Tibial artery (tissue), 4 donors: Measurements from ENCODE around the gene RMND5A.

Experiments used
- DNase-seq, 2 donors: peaks; one replicate each; pipeline ENCODE4 v3.0.0-alpha.2; 2019
- H3K27ac ChIP-seq, 2 donors: fragments of 200-600 bp; sonication (generic) in 1 of 2; 1 replicate in 1 of 2; 2 replicates in 1 of 2; pipeline ENCODE4 v1.5.1; 2018 to 2019; ENCODE audit warnings: mild to moderate bottlenecking in 1 of 2
- H3K27me3 ChIP-seq, 2 donors: fragments of 200-600 bp; sonication (generic) in 1 of 2; one replicate each; pipeline versions ENCODE4 v1.5.1 to v1.6.0; 2016 to 2019
- H3K36me3 ChIP-seq, 3 donors: fragments of 200-600 bp; sonication (generic) in 2 of 3; one replicate each; pipeline ENCODE4 v1.5.1; 2016 to 2019; ENCODE audit warnings: mild to moderate bottlenecking in 2 of 3
- H3K4me1 ChIP-seq, 4 donors: fragments of 200-600 bp; sonication (generic) in 2 of 4; 1 replicate in 3 of 4; 2 replicates in 1 of 4; pipeline ENCODE4 v1.5.1; 2016 to 2019
- H3K4me3 ChIP-seq, 2 donors: fragments of 200-600 bp; sonication (generic) in 1 of 2; 1 replicate in 1 of 2; 2 replicates in 1 of 2; pipeline ENCODE4 v1.5.1; 2018 to 2019; ENCODE audit warnings: mild to moderate bottlenecking in 2 of 2
- H3K9me3 ChIP-seq, 3 donors: fragments of 200-600 bp; sonication (generic) in 1 of 3; one replicate each; pipeline ENCODE4 v1.5.1; 2016 to 2019
- CTCF ChIP-seq, 2 experiments: fragments of 200-600 bp in 1 of 2; fragments of 450-650 bp in 1 of 2; IDR thresholded peaks; one replicate each; pipeline ENCODE4 v1.5.1; 2017 to 2019; ENCODE audit warnings: antibody characterized with exemption in 2 of 2, mild to moderate bottlenecking in 1 of 2, moderate library complexity in 1 of 2
- intact Hi-C: fragments of 100-400 bp; cut with DNase I; formaldehyde crosslinking; loops from one replicate; pipeline ENCODE4 v1.15.0; 2023; ENCODE audit warnings: low total_unique reads

The RMND5A gene

GRCh38 chr2:86770816-86771301 lies 50.8 kb downstream of the RMND5A start:
- Histone ChIP-seq H3K9me3 (no peaks in the 10 kb centered on the region), H3K4me3 (no peak overlapping the region), H3K27me3 (no peaks in the 10 kb centered on the region), H3K4me1 (no peaks in the 10 kb centered on the region), H3K36me3 (peaks cover 50 to 81% (median 63%) of the 10 kb centered on the region in 3 donors), H3K27ac (no peak overlapping the region)
- DNase-seq: no peak
- no peak for TF ChIP-seq CTCF (IDR thresholded peaks at IDR 0.05)
- intact Hi-C loops: no loop called here

- Histone ChIP-seq H3K4me1 (no peaks in the 10 kb centered on the region), H3K9me3 (no peaks in the 10 kb centered on the region), H3K27me3 (no peaks in the 10 kb centered on the region), H3K36me3 (peaks cover 52 to 84% (median 72%) of the 10 kb centered on the region in 3 donors), H3K4me3 (no peak overlapping the region), H3K27ac (no peak overlapping the region)
- no peak for DNase-seq
- no peak for TF ChIP-seq CTCF (IDR thresholded peaks at IDR 0.05)
- intact Hi-C loops: no loop called here
Observed at GRCh38 chr2:86772611-86773010, 52.5 kb downstream of the RMND5A start.

- no peak for DNase-seq
- no peaks in the 10 kb centered on the region for H3K9me3 ChIP-seq
- no peaks in the 10 kb centered on the region for H3K4me1 ChIP-seq
- H3K36me3 ChIP-seq: peaks cover 52 to 72% (median 65%) of the 10 kb centered on the region in 3 donors
- no peak overlapping the region for H3K4me3 ChIP-seq
- TF ChIP-seq CTCF (IDR thresholded peaks at IDR 0.05): no peak
- no peaks in the 10 kb centered on the region for H3K27me3 ChIP-seq
- intact Hi-C loops: no loop called here
- H3K27ac ChIP-seq: no peak overlapping the region
Observed at GRCh38 chr2:86774862-86775261, 54.8 kb downstream of the RMND5A start.

- no peak for TF ChIP-seq CTCF (IDR thresholded peaks at IDR 0.05)
- Histone ChIP-seq H3K27me3 (no peaks in the 10 kb centered on the region), H3K36me3 (peaks cover 47 to 67% (median 62%) of the 10 kb centered on the region in 3 donors), H3K9me3 (no peaks in the 10 kb centered on the region), H3K27ac (no peak overlapping the region), H3K4me3 (no peak overlapping the region), H3K4me1 (no peaks in the 10 kb centered on the region)
- intact Hi-C loops: no loop called here
- no peak for DNase-seq
Observed at GRCh38 chr2:86775338-86775737, 55.2 kb downstream of the RMND5A start.

- no peak for DNase-seq
- peaks cover 36 to 55% (median 50%) of the 10 kb centered on the region in 3 donors for H3K36me3 ChIP-seq
- no peaks in the 10 kb centered on the region for H3K27me3 ChIP-seq
- H3K4me3 ChIP-seq: no peak overlapping the region
- no peak overlapping the region for H3K27ac ChIP-seq
- no peaks in the 10 kb centered on the region for H3K4me1 ChIP-seq
- intact Hi-C loops: no loop called here
- TF ChIP-seq CTCF (IDR thresholded peaks at IDR 0.05): no peak
- H3K9me3 ChIP-seq: no peaks in the 10 kb centered on the region
Observed at GRCh38 chr2:86776532-86776931, 56.4 kb downstream of the RMND5A start.

GRCh38 chr2:86778957-86779356 lies 58.9 kb downstream of the RMND5A start:
- Histone ChIP-seq H3K9me3 (no peaks in the 10 kb centered on the region), H3K27me3 (no peaks in the 10 kb centered on the region), H3K36me3 (peaks cover 19 to 32% (median 27%) of the 10 kb centered on the region in 3 donors), H3K4me3 (no peak overlapping the region), H3K27ac (no peak overlapping the region), H3K4me1 (no peaks in the 10 kb centered on the region)
- no peak for DNase-seq
- TF ChIP-seq CTCF (IDR thresholded peaks at IDR 0.05): no peak
- intact Hi-C loops: no loop called here
